ENCODE results near the gene KCNQ1. TPM values are rescaled to one million over a fixed set of nuclear protein-coding genes. Genes with fewer than 3 reads are reported as not detected.

KCNQ1 gene
- total RNA-seq, 1 experiment from 2014 or later: 2.5 TPM

GRCh38 chr11:2818503-2818902, 373.7 kb downstream of the KCNQ1 start:
- peaks cover 39% of the 10 kb centered on the region for H3K9me3 Mint-ChIP-seq
- peaks cover 99% of the 10 kb centered on the region for H3K27me3 Mint-ChIP-seq (ENCODE audit: low read depth)
- ChIA-PET CTCF (interaction anchor here (1.1 to 1.5 kb wide), 2 partner anchors 39 to 73 kb away, joined by 3 read pairs; no protein-coding TSS in a partner anchor), POLR2A (no interaction called here)
- H3K27ac Mint-ChIP-seq: no peak overlapping the region
- H3K4me3 Mint-ChIP-seq: no peak overlapping the region
- H3K4me1 Mint-ChIP-seq: peaks cover 6% of the 10 kb centered on the region; the same call in 1 of the 2 replicates
- no peak for ATAC-seq
- H3K36me3 Mint-ChIP-seq: peaks cover 16% of the 10 kb centered on the region
- TF ChIP-seq, protein P1, sequence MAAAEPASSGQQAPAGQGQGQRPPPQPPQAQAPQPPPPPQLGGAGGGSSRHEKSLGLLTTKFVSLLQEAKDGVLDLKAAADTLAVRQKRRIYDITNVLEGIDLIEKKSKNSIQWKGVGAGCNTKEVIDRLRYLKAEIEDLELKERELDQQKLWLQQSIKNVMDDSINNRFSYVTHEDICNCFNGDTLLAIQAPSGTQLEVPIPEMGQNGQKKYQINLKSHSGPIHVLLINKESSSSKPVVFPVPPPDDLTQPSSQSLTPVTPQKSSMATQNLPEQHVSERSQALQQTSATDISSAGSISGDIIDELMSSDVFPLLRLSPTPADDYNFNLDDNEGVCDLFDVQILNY (CRISPR knock-in tag; IDR thresholded peaks at IDR 0.05): no peak
- TF ChIP-seq, protein P2, sequence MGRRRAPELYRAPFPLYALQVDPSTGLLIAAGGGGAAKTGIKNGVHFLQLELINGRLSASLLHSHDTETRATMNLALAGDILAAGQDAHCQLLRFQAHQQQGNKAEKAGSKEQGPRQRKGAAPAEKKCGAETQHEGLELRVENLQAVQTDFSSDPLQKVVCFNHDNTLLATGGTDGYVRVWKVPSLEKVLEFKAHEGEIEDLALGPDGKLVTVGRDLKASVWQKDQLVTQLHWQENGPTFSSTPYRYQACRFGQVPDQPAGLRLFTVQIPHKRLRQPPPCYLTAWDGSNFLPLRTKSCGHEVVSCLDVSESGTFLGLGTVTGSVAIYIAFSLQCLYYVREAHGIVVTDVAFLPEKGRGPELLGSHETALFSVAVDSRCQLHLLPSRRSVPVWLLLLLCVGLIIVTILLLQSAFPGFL (CRISPR knock-in tag; IDR thresholded peaks at IDR 0.05; ENCODE audit: borderline replicate concordance): no peak
- no peak for TF ChIP-seq RORB (CRISPR knock-in tag; IDR thresholded peaks at IDR 0.05)
- TF ChIP-seq ERG (CRISPR knock-in tag; IDR thresholded peaks at IDR 0.05): no peak
- TF ChIP-seq ATF6 (CRISPR knock-in tag; IDR thresholded peaks at IDR 0.05): no peak
- no peak for TF ChIP-seq E2F1 (CRISPR knock-in tag; IDR thresholded peaks at IDR 0.05)
- TF ChIP-seq, protein P3, sequence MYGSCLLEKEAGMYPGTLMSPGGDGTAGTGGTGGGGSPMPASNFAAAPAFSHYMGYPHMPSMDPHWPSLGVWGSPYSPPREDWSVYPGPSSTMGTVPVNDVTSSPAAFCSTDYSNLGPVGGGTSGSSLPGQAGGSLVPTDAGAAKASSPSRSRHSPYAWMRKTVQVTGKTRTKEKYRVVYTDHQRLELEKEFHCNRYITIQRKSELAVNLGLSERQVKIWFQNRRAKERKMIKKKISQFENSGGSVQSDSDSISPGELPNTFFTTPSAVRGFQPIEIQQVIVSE (CRISPR knock-in tag; IDR thresholded peaks at IDR 0.05; ENCODE audit: borderline replicate concordance): no peak
- no peak for TF ChIP-seq SOX15 (CRISPR knock-in tag; IDR thresholded peaks at IDR 0.05)
- no peak for TF ChIP-seq SMAD4 (CRISPR knock-in tag; IDR thresholded peaks at IDR 0.05)
- no peak for TF ChIP-seq CREB1 (CRISPR knock-in tag; IDR thresholded peaks at IDR 0.05)
- TF ChIP-seq, protein P4, sequence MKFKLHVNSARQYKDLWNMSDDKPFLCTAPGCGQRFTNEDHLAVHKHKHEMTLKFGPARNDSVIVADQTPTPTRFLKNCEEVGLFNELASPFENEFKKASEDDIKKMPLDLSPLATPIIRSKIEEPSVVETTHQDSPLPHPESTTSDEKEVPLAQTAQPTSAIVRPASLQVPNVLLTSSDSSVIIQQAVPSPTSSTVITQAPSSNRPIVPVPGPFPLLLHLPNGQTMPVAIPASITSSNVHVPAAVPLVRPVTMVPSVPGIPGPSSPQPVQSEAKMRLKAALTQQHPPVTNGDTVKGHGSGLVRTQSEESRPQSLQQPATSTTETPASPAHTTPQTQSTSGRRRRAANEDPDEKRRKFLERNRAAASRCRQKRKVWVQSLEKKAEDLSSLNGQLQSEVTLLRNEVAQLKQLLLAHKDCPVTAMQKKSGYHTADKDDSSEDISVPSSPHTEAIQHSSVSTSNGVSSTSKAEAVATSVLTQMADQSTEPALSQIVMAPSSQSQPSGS (CRISPR knock-in tag; IDR thresholded peaks at IDR 0.05; ENCODE audit: borderline replicate concordance, low read depth): no peak
- no peak for DNase-seq (ENCODE audit: low spot score)

DNA sequence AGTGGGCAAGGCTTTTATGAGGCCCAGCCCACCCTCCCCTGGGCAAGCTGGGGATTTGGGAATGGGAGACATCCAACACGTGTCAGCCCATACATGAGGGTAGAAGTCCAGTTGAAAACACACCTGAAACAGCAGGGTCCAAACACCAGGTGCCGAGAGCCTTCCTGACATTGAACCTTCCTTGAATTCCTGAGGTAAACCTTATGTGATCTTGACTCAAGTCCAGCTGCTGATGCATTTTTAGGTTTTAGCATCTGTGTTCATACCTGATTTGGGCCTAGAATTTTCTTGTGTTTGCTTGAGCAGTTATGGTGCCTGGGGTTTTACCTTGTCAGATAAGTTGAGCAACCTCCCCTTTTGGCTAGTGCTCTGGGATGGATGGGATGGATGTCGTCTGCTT, 374.5 kb downstream of the KCNQ1 start:
- H3K4me3 Mint-ChIP-seq: no peak overlapping the region
- peaks cover 6% of the 10 kb centered on the region; the same call in 1 of the 2 replicates for H3K4me1 Mint-ChIP-seq
- H3K36me3 Mint-ChIP-seq: peaks cover 18% of the 10 kb centered on the region
- H3K9me3 Mint-ChIP-seq: peaks cover 43% of the 10 kb centered on the region
- POLR2A ChIA-PET: no interaction called here
- CTCF ChIA-PET: interaction anchor here (1.1 kb wide), 1 partner anchor 38 kb away, joined by 3 read pairs; no protein-coding TSS in a partner anchor
- no peak for TF ChIP-seq NR1H2 (CRISPR knock-in tag; IDR thresholded peaks at IDR 0.05)
- no peak for TF ChIP-seq ZNF121 (CRISPR knock-in tag; IDR thresholded peaks at IDR 0.05)
- H3K27me3 Mint-ChIP-seq (ENCODE audit: low read depth): peaks cover 99% of the 10 kb centered on the region
- ATAC-seq: no peak
- H3K27ac Mint-ChIP-seq: no peak overlapping the region
- DNase-seq (ENCODE audit: low spot score): no peak

DNA sequence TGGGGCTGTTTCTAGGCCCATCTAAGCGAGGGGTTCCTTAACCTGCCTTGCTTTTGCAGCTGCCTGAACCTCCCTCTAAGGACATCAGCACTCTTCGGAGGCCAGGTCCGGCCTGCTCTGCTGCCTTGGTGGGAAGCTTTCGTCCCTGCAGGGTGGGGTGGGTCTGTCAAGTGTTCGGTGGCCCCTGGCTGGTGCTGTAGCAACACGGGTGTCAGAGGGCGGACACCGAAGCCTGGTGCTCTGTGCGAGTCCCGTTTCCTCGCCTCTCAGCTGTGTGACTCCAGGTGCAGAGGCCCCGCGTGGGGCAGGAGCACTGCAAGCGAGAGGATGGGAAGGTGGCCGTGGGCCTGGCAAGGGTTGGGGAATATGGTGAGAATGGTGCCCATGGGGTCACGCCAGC, 376.2 kb downstream of the KCNQ1 start:
- Mint-ChIP-seq H3K36me3 (peaks cover 15% of the 10 kb centered on the region), H3K27me3 (ENCODE audit: low read depth) (peaks cover 93% of the 10 kb centered on the region), H3K9me3 (peaks cover 41% of the 10 kb centered on the region), H3K27ac (no peak overlapping the region), H3K4me3 (no peak overlapping the region), H3K4me1 (peaks cover 13% of the 10 kb centered on the region)
- ATAC-seq (no peak), DNase-seq (ENCODE audit: low spot score) (no peak)
- ChIA-PET CTCF (no interaction called here), POLR2A (no interaction called here)
- TF ChIP-seq E2F1 (CRISPR knock-in tag; IDR thresholded peaks at IDR 0.05) (no peak), GTF2I (CRISPR knock-in tag; conservative IDR thresholded peaks at IDR 0.05) (no peak), OVOL2 (CRISPR knock-in tag; IDR thresholded peaks at IDR 0.05; ENCODE audit: borderline replicate concordance) (no peak), ZNF671 (CRISPR knock-in tag; IDR thresholded peaks at IDR 0.05) (no peak), CTCF (IDR thresholded peaks at IDR 0.05) (no peak), NR3C1 (CRISPR knock-in tag; conservative IDR thresholded peaks at IDR 0.05; ENCODE audit: low read depth) (no peak)

Data from WTC11 (cell line).